ENCODE results near the gene CERK.

Gene CERK

GRCh38 chr22:46695346-46696228, 42.5 kb downstream of the CERK start:
- no peak overlapping the region for H3K4me3 ChIP-seq (ENCODE audit: low read depth in 1 of 5, low read length in 5 of 5)
- H3K27me3 ChIP-seq (ENCODE audit: control insufficient read depth in 5 of 5, insufficient read depth in 4 of 5, low read length in 5 of 5): no peaks in the 10 kb centered on the region
- no peaks in the 10 kb centered on the region for H3K9me3 ChIP-seq (ENCODE audit: control insufficient read depth in 5 of 5, low read length in 5 of 5)
- no peak overlapping the region for H3K27ac ChIP-seq (ENCODE audit: low read depth, low read length)
- H3K4me1 ChIP-seq (ENCODE audit: control insufficient read depth in 5 of 5, insufficient read depth in 5 of 5, low read length in 5 of 5): no peaks in the 10 kb centered on the region
- no peak overlapping the region for H3K9ac ChIP-seq (ENCODE audit: low read length in 5 of 5)
- peaks cover 3 to 90% (median 73%) of the 10 kb centered on the region in 5 donors for H3K36me3 ChIP-seq (ENCODE audit: control insufficient read depth in 5 of 5, insufficient read depth in 5 of 5, low read length in 5 of 5)

GRCh38 chr22:46694416-46695170, 43.5 kb downstream of the CERK start:
- H3K9ac ChIP-seq (ENCODE audit: low read length in 5 of 5): no peak overlapping the region
- H3K27ac ChIP-seq (ENCODE audit: low read depth, low read length): no peak overlapping the region
- no peak overlapping the region for H3K4me3 ChIP-seq (ENCODE audit: low read depth in 1 of 5, low read length in 5 of 5)
- H3K4me1 ChIP-seq (ENCODE audit: control insufficient read depth in 5 of 5, insufficient read depth in 5 of 5, low read length in 5 of 5): no peaks in the 10 kb centered on the region
- H3K36me3 ChIP-seq (ENCODE audit: control insufficient read depth in 5 of 5, insufficient read depth in 5 of 5, low read length in 5 of 5): peaks cover 3 to 91% (median 77%) of the 10 kb centered on the region in 5 donors
- H3K27me3 ChIP-seq (ENCODE audit: control insufficient read depth in 5 of 5, insufficient read depth in 4 of 5, low read length in 5 of 5): no peaks in the 10 kb centered on the region
- H3K9me3 ChIP-seq (ENCODE audit: control insufficient read depth in 5 of 5, low read length in 5 of 5): no peaks in the 10 kb centered on the region

GRCh38 chr22:46693634-46694415, 44.2 kb downstream of the CERK start:
- Histone ChIP-seq H3K36me3 (ENCODE audit: control insufficient read depth in 5 of 5, insufficient read depth in 5 of 5, low read length in 5 of 5) (peaks cover 3 to 90% (median 75%) of the 10 kb centered on the region in 5 donors), H3K9ac (ENCODE audit: low read length in 5 of 5) (no peak overlapping the region), H3K4me3 (ENCODE audit: low read depth in 1 of 5, low read length in 5 of 5) (no peak overlapping the region), H3K27me3 (ENCODE audit: control insufficient read depth in 5 of 5, insufficient read depth in 4 of 5, low read length in 5 of 5) (no peaks in the 10 kb centered on the region), H3K27ac (ENCODE audit: low read depth, low read length) (no peak overlapping the region), H3K4me1 (ENCODE audit: control insufficient read depth in 5 of 5, insufficient read depth in 5 of 5, low read length in 5 of 5) (peaks cover 0 to 4% (median 0%) of the 10 kb centered on the region in 5 donors), H3K9me3 (ENCODE audit: control insufficient read depth in 5 of 5, low read length in 5 of 5) (no peaks in the 10 kb centered on the region)

GRCh38 chr22:46691571-46691970, 46.5 kb downstream of the CERK start:
- Histone ChIP-seq H3K36me3 (ENCODE audit: control insufficient read depth in 5 of 5, insufficient read depth in 5 of 5, low read length in 5 of 5) (peaks cover 3 to 86% (median 75%) of the 10 kb centered on the region in 5 donors), H3K4me1 (ENCODE audit: control insufficient read depth in 5 of 5, insufficient read depth in 5 of 5, low read length in 5 of 5) (peaks cover 0 to 21% (median 2%) of the 10 kb centered on the region in 5 donors), H3K4me3 (ENCODE audit: low read depth in 1 of 5, low read length in 5 of 5) (no peak overlapping the region), H3K27me3 (ENCODE audit: control insufficient read depth in 5 of 5, insufficient read depth in 4 of 5, low read length in 5 of 5) (no peaks in the 10 kb centered on the region), H3K27ac (ENCODE audit: low read depth, low read length) (no peak overlapping the region), H3K9ac (ENCODE audit: low read length in 5 of 5) (no peak overlapping the region), H3K9me3 (ENCODE audit: control insufficient read depth in 5 of 5, low read length in 5 of 5) (no peaks in the 10 kb centered on the region)

GRCh38 chr22:46690146-46690545, 47.9 kb downstream of the CERK start:
- Histone ChIP-seq H3K4me3 (ENCODE audit: low read depth in 1 of 5, low read length in 5 of 5) (no peak overlapping the region), H3K36me3 (ENCODE audit: control insufficient read depth in 5 of 5, insufficient read depth in 5 of 5, low read length in 5 of 5) (peaks cover 3 to 77% (median 67%) of the 10 kb centered on the region in 5 donors), H3K4me1 (ENCODE audit: control insufficient read depth in 5 of 5, insufficient read depth in 5 of 5, low read length in 5 of 5) (peaks cover 2 to 36% (median 14%) of the 10 kb centered on the region in 5 donors), H3K9me3 (ENCODE audit: control insufficient read depth in 5 of 5, low read length in 5 of 5) (no peaks in the 10 kb centered on the region), H3K27ac (ENCODE audit: low read depth, low read length) (no peak overlapping the region), H3K27me3 (ENCODE audit: control insufficient read depth in 5 of 5, insufficient read depth in 4 of 5, low read length in 5 of 5) (no peaks in the 10 kb centered on the region), H3K9ac (ENCODE audit: low read length in 5 of 5) (no peak overlapping the region)

- peaks cover 3 to 65% (median 55%) of the 10 kb centered on the region in 5 donors for H3K36me3 ChIP-seq (ENCODE audit: control insufficient read depth in 5 of 5, insufficient read depth in 5 of 5, low read length in 5 of 5)
- no peak overlapping the region for H3K4me3 ChIP-seq (ENCODE audit: low read depth in 1 of 5, low read length in 5 of 5)
- H3K9me3 ChIP-seq (ENCODE audit: control insufficient read depth in 5 of 5, low read length in 5 of 5): no peaks in the 10 kb centered on the region
- no peak overlapping the region for H3K27ac ChIP-seq (ENCODE audit: low read depth, low read length)
- H3K27me3 ChIP-seq (ENCODE audit: control insufficient read depth in 5 of 5, insufficient read depth in 4 of 5, low read length in 5 of 5): no peaks in the 10 kb centered on the region
- H3K4me1 ChIP-seq (ENCODE audit: control insufficient read depth in 5 of 5, insufficient read depth in 5 of 5, low read length in 5 of 5): peaks cover 2 to 47% (median 16%) of the 10 kb centered on the region in 5 donors
- no peak overlapping the region for H3K9ac ChIP-seq (ENCODE audit: low read length in 5 of 5)
Measured at GRCh38 chr22:46688949-46689348, 49.1 kb downstream of the CERK start.

- Histone ChIP-seq H3K36me3 (ENCODE audit: control insufficient read depth in 5 of 5, insufficient read depth in 5 of 5, low read length in 5 of 5) (peaks cover 3 to 50% (median 46%) of the 10 kb centered on the region in 5 donors), H3K4me1 (ENCODE audit: control insufficient read depth in 5 of 5, insufficient read depth in 5 of 5, low read length in 5 of 5) (peaks cover 2 to 48% (median 16%) of the 10 kb centered on the region in 5 donors), H3K9me3 (ENCODE audit: control insufficient read depth in 5 of 5, low read length in 5 of 5) (no peaks in the 10 kb centered on the region), H3K4me3 (ENCODE audit: low read depth in 1 of 5, low read length in 5 of 5) (no peak overlapping the region), H3K9ac (ENCODE audit: low read length in 5 of 5) (no peak overlapping the region), H3K27me3 (ENCODE audit: control insufficient read depth in 5 of 5, insufficient read depth in 4 of 5, low read length in 5 of 5) (no peaks in the 10 kb centered on the region), H3K27ac (ENCODE audit: low read depth, low read length) (peak overlapping the region; percentile 37)
Measured at GRCh38 chr22:46687460-46687859, 50.6 kb downstream of the CERK start.

- Histone ChIP-seq H3K4me1 (ENCODE audit: control insufficient read depth in 5 of 5, insufficient read depth in 5 of 5, low read length in 5 of 5) (peaks cover 2 to 48% (median 16%) of the 10 kb centered on the region in 5 donors), H3K36me3 (ENCODE audit: control insufficient read depth in 5 of 5, insufficient read depth in 5 of 5, low read length in 5 of 5) (peaks cover 3 to 51% (median 49%) of the 10 kb centered on the region in 5 donors), H3K27ac (ENCODE audit: low read depth, low read length) (peak overlapping the region; percentile 37)
Measured at GRCh38 chr22:46687048-46687444, 51.0 kb downstream of the CERK start.

GRCh38 chr22:46686221-46687047, 51.6 kb downstream of the CERK start:
- Histone ChIP-seq H3K36me3 (ENCODE audit: control insufficient read depth in 5 of 5, insufficient read depth in 5 of 5, low read length in 5 of 5) (peaks cover 3 to 46% (median 43%) of the 10 kb centered on the region in 5 donors), H3K4me1 (ENCODE audit: control insufficient read depth in 5 of 5, insufficient read depth in 5 of 5, low read length in 5 of 5) (peaks cover 2 to 48% (median 16%) of the 10 kb centered on the region in 5 donors), H3K27ac (ENCODE audit: low read depth, low read length) (peak overlapping the region; percentile 67)

More at GRCh38 chr22:46687048-46687444, 51.0 kb downstream of the CERK start:
- Histone ChIP-seq H3K9me3 (ENCODE audit: control insufficient read depth in 5 of 5, low read length in 5 of 5) (no peaks in the 10 kb centered on the region), H3K9ac (ENCODE audit: low read length in 5 of 5) (no peak overlapping the region), H3K27me3 (ENCODE audit: control insufficient read depth in 5 of 5, insufficient read depth in 4 of 5, low read length in 5 of 5) (no peaks in the 10 kb centered on the region), H3K4me3 (ENCODE audit: low read depth in 1 of 5, low read length in 5 of 5) (no peak overlapping the region)

More at GRCh38 chr22:46686221-46687047, 51.6 kb downstream of the CERK start:
- Histone ChIP-seq H3K4me3 (ENCODE audit: low read depth in 1 of 5, low read length in 5 of 5) (no peak overlapping the region), H3K27me3 (ENCODE audit: control insufficient read depth in 5 of 5, insufficient read depth in 4 of 5, low read length in 5 of 5) (no peaks in the 10 kb centered on the region), H3K9ac (ENCODE audit: low read length in 5 of 5) (peak overlapping the region in 2 of 5 donors; percentile 9 to 33), H3K9me3 (ENCODE audit: control insufficient read depth in 5 of 5, low read length in 5 of 5) (no peaks in the 10 kb centered on the region)
